AG09319 (cell line): ENCODE measurements around the gene TPPP3.

Source experiments
- DNase-seq: peaks from one replicate; pipeline ENCODE4 v3.0.0-alpha.2; 2010; ENCODE audit warnings: low read depth; ENCODE audit errors: extremely low read depth
- TF ChIP-seq, protein P1 (sequence below): IDR thresholded peaks from 2 replicates; pipeline ENCODE4 v1.5.1; 2011; ENCODE audit warnings: low read depth, mild to moderate bottlenecking, inconsistent platforms, low read length, moderate library complexity

The TPPP3 gene

DNA sequence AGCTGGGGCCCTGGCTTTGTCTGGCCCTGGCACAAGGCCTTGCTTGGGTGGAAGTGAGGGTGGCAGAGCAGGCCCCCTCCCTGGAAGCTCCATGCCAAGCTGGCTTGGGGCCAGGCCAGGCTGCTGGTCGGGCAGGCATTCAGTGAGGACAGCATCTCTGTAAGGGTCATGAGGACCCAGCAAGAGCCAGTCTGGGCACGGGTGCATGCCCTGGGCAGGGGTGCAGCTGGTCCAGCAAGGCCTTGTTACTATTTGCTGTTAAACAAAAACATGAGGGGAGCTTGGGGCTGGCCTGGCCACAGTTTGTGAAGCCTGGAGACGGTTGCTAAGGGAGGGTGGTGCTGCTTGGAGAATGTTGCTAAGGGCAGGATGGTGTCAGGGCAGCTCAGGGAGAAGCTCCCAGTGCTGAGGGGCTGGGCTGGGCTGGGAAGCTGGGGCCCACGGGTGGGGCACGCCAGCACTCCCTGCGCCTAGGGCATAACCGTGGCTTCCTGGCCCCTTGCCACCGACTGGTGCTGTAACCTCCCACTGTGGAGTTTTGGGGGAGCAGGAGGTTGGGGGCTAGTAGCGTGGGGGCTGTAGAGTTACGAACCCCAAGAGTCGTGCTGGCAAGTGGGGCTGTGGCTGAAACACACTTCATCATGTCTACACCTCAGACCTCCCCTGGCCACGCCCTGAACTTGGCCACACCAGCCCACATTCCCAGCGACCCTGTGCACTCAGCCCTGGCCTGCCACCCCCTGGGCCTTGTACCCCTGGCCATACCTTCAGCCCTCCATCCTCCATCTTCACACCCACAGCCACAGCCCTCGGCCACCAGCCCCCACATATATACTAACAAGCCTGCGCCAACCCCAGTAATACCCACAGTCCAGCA, 1.6 kb downstream of the TPPP3 start:
- TF ChIP-seq, protein P1, sequence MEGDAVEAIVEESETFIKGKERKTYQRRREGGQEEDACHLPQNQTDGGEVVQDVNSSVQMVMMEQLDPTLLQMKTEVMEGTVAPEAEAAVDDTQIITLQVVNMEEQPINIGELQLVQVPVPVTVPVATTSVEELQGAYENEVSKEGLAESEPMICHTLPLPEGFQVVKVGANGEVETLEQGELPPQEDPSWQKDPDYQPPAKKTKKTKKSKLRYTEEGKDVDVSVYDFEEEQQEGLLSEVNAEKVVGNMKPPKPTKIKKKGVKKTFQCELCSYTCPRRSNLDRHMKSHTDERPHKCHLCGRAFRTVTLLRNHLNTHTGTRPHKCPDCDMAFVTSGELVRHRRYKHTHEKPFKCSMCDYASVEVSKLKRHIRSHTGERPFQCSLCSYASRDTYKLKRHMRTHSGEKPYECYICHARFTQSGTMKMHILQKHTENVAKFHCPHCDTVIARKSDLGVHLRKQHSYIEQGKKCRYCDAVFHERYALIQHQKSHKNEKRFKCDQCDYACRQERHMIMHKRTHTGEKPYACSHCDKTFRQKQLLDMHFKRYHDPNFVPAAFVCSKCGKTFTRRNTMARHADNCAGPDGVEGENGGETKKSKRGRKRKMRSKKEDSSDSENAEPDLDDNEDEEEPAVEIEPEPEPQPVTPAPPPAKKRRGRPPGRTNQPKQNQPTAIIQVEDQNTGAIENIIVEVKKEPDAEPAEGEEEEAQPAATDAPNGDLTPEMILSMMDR: no peak
- no peak for DNase-seq

DNA sequence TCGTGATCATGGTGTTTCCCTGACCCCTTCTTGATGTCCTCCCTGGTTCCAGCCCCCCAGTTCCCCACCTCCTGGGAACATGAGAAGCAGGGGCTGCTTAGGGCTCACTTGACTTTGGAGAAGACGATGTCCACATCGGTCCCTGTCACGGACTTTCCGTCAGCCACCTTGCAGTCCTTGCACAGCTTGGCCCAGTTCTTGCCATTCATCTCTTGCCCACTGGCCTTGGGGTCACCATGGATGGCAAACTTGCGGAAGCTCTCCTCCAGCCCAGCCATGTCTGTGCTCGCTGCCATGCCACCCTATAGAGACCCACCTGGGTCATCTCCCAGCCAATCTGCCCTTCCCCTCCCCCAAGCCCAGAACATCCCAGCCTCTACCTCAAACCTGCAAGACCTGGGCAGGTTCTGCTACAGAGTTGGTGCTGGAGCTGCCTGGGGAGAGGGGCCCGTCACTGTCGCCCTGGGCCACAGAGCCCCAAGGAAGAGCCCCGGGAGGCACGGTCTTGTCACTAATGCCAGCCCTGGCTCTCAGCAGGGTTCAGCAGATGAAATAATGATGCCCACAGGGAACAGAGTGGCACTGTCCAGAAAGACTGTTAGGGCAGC, 2.4 kb downstream of the TPPP3 start:
- TF ChIP-seq, protein P1: no peak
- DNase-seq: no peak

DNA sequence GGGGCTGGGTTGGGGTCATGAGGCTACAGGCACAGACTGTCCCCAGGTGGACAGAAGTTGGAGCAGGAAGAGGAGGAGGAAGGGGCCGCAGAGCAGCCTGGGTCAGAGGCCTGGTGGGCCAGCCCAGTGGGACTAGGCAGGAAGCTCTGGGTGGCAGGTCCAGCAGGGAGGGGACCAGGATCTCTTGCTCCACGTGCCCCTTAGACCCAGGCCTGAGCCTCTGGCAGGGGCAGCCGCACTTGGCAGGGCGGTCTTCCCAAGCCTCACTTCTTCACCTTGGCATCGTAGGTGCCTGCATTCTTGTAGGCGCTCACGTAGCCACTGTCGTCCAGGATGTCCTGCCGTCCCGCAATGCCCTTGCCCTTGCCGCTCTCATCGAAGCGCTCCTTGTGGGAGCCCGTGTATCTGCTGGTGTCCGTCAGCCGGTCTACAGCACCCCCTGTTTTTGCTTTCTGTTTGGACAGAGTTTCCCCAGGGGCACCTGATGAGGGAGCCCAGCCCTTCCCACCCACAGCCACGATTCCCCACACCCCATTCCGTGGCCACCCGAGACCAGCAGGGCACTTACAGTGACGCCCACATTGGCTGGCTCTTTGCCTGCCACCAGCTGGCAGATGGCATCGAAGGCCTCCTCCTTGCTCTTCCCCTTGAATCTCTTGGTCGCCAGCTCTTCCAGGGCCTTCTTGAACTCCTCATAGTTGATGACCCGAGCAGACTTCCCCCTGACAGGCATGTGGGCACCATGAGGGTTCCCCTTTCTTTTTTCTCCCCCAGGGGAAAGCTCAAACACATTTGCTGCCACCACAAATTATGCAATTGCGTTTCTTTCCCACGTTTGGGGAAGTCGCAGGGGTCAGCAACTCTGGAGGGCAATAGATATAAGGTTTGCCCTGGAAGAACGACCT, 3.1 kb downstream of the TPPP3 start:
- DNase-seq: no peak
- TF ChIP-seq, protein P1: no peak

DNA sequence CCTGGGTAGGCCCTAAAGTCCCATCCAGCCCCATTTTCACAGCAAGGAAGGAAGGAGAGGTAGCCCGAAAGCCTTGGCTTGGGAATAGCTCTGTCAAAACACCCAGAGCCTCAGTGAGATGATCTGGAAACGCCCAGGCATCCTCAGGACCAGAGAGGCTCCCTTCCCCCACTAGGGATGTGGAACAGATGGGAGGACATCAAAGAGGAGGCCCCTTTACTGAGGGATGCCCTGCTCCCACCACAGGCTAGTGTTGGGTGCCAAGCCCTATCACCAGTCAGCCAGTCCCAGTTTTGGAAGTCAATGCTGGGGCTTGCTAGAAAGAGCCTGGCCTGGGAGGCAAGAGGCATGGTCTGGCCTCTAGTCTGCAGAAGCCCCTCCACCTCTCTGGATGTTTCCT, 4.7 kb downstream of the TPPP3 start:
- no peak for DNase-seq
- TF ChIP-seq, protein P1: no peak

DNA sequence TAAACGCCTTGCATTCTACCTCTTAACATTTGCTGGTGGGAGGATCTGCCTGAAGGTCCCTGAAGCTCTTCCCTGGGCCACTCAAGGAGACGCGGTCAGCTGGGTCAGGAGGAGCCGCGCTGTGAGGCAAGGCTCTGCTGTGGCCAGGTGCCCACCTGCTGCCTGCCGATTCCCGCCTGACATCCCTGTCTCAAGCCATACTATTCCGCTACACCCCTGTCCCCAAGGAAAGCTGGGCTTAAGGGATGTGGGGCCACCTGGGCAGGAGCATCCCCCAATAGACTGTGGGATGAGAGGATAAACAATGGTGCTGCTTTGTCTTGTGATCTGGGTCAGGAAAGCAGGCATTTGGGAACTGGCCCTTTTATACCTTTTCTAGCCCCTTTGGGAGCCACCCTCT, 5.1 kb downstream of the TPPP3 start:
- no peak for DNase-seq
- TF ChIP-seq, protein P1: no peak

DNA sequence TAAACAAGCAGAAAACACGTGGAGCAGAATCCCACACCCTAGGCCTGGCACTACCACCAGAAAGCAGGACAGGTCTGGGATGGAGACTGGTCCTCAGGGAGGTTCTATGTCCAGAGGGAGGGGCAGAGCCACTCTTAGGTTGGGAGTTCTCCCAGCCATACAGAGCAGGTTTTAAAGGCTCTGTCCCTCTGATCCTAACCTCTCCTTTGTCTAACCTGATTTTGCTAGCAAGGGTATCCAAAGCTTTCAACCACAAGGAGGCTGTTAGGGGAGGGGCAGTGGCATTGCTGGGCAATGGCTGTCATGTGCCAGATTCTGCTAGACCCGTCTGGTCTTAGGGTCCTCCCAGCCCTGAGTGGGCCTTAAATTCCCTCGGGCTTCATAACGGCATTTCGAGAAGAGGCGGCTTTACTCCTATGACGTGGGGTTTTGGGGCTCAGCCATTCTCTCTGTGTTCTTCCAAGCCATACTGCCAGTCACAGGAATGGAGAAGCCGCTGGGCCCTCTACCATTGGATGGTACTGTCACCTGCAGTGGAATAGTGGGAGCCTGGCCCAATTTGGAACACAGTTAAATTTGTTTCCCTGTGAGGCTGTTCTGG, 5.7 kb downstream of the TPPP3 start:
- TF ChIP-seq, protein P1: no peak

More for the DNA sequence above, 5.7 kb downstream of the TPPP3 start:
- DNase-seq: no peak
